WTC11 (cell line): ENCODE measurements around the gene PARVB.

Experiments
- ESRRA ChIP-seq: sonication (generic); formaldehyde crosslinking; IDR thresholded peaks from 2 replicates; pipeline ENCODE4 v1.8.1; 2022; ENCODE audit warnings: mild to moderate bottlenecking, missing genetic modification reagents, borderline replicate concordance
- TEAD4 ChIP-seq: sonication (generic); formaldehyde crosslinking; IDR thresholded peaks from 2 replicates; pipeline ENCODE4 v1.8.0; 2022; ENCODE audit warnings: mild to moderate bottlenecking, missing genetic modification reagents
- TF ChIP-seq, protein P1 (sequence below): sonication (generic); formaldehyde crosslinking; IDR thresholded peaks from 2 replicates; pipeline ENCODE4 v1.8.1; 2022; ENCODE audit warnings: missing genetic modification reagents, borderline replicate concordance

DNA sequence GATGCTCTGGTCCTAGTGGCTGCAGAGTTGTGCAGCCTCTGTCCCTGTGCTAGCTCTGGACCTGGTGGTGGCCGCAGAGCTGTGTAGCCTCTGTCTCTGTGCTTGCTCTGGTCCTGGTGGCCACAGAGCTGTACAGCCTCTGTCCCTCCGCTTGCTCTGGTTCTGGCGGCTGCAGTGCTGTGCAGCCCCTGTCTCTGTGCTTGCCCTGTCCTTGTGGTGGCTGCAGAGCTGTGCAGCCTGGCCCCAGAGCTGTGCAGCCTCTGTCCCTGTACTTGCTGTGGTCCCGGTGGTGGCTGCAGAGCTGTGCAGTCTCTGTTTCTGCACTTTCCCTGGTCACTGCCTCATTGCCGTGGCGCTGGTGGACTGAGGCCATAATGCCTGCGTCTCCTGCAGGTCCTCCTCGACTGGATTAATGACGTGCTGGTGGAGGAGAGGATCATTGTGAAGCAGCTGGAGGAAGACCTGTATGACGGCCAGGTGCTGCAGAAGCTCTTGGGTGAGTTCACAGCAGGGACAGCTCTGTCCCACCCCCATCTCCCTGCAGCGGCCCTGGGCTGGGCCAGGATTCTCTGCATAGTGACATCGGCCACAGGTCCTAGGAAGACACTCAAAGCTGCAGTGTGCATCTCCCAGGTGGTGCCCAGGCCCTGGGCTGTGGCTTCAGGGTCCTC lies 94.7 kb downstream of the PARVB start:
- TF ChIP-seq TEAD4 (CRISPR knock-in tag) (no peak), ESRRA (CRISPR knock-in tag) (no peak)
- TF ChIP-seq, protein P1, sequence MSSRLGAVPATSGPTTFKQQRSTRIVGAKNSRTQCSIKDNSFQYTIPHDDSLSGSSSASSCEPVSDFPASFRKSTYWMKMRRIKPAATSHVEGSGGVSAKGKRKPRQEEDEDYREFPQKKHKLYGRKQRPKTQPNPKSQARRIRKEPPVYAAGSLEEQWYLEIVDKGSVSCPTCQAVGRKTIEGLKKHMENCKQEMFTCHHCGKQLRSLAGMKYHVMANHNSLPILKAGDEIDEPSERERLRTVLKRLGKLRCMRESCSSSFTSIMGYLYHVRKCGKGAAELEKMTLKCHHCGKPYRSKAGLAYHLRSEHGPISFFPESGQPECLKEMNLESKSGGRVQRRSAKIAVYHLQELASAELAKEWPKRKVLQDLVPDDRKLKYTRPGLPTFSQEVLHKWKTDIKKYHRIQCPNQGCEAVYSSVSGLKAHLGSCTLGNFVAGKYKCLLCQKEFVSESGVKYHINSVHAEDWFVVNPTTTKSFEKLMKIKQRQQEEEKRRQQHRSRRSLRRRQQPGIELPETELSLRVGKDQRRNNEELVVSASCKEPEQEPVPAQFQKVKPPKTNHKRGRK (CRISPR knock-in tag), result no peak
